Urinary bladder (tissue), 2 donors: ENCODE data around the gene MAPK14. TPM values are rescaled to one million over a fixed set of nuclear protein-coding genes. Genes with fewer than 3 reads are reported as not detected.

Experiments used
- polyA plus RNA-seq: library from polyadenylated mRNA; stranded (reverse); fragments of 200-250 nt; gene quantifications from one replicate; pipeline ENCODE4 v1.2.3, GENCODE V29; 2013
- total RNA-seq: library from RNA; depleted of rRNA; stranded (reverse); fragments of >200 nt; gene quantifications from one replicate; pipeline ENCODE4 v1.2.3, GENCODE V29; 2014
- donor health status: healthy.

Gene MAPK14
- total and polyA plus RNA-seq, 2 donors = 48.8 to 84.1 TPM

Other genes with a start within 250 kb of the MAPK14 start
- gene CLPSL1, start 246.8 kb upstream of the MAPK14 start, total RNA-seq = not detected
- gene CLPSL1, start 246.8 kb upstream of the MAPK14 start, polyA plus RNA-seq = not detected
- gene CLPS, start 230.5 kb upstream of the MAPK14 start, total RNA-seq = not detected
- gene CLPS, start 230.5 kb upstream of the MAPK14 start, polyA plus RNA-seq = 0.91 TPM
- not detected for gene LHFPL5, start 222.5 kb upstream of the MAPK14 start, total RNA-seq
- gene LHFPL5, start 222.5 kb upstream of the MAPK14 start, polyA plus RNA-seq = not detected
- 57.8 TPM for gene SRPK1, start 106.7 kb upstream of the MAPK14 start, total RNA-seq
- 14.8 TPM for gene SRPK1, start 106.7 kb upstream of the MAPK14 start, polyA plus RNA-seq
- 0.11 TPM for gene SLC26A8, start 3.2 kb upstream of the MAPK14 start, total RNA-seq
- 0.09 TPM for gene SLC26A8, start 3.2 kb upstream of the MAPK14 start, polyA plus RNA-seq
- gene MAPK13, start 102.7 kb downstream of the MAPK14 start, total RNA-seq = 5.6 TPM
- 7.9 TPM for gene MAPK13, start 102.7 kb downstream of the MAPK14 start, polyA plus RNA-seq
- 15.3 TPM for gene BRPF3, start 168.9 kb downstream of the MAPK14 start, total RNA-seq
- 17.5 TPM for gene BRPF3, start 168.9 kb downstream of the MAPK14 start, polyA plus RNA-seq
- not detected for gene PNPLA1, start 242.3 kb downstream of the MAPK14 start, total RNA-seq
- gene PNPLA1, start 242.3 kb downstream of the MAPK14 start, polyA plus RNA-seq = 0.13 TPM